Activated CD8-positive, alpha-beta T cell treated with anti-CD3 and anti-CD28 coated beads, Interleukin-2, amount 10 ng/mL, durations not matched to agents 7 days and 5 days (primary cell): Measurements from ENCODE around the gene DHX32. TPM values are rescaled to one million over a fixed set of nuclear protein-coding genes. Genes with fewer than 3 reads are reported as not detected.

Experiments
- ATAC-seq: fragments of 150-1000 bp; cut with Tn5 transposase; one replicate; pipeline ENCODE4 v1.10.0; 2021; ENCODE audit warnings: moderate library complexity
- CTCF ChIA-PET: fragments of 350-600 bp; sonication (Branson Sonifier 250); formaldehyde crosslinking; loops from one replicate; lab custom pipeline; 2021; ENCODE audit warnings: antibody characterized with exemption; lab: Charles Lee
- POLR2A ChIA-PET: fragments of 350-600 bp; sonication (Branson Sonifier 250); formaldehyde crosslinking; loops from one replicate; lab custom pipeline; 2021; ENCODE audit warnings: antibody characterized with exemption; lab: Charles Lee
- DNase-seq: peaks from one replicate; pipeline ENCODE4 v3.0.0-alpha.2; 2020
- H3K27ac Mint-ChIP-seq: one replicate; pipeline ENCODE4 v1.8.0; 2021; ENCODE audit warnings: mild to moderate bottlenecking, mixed read lengths
- H3K27me3 Mint-ChIP-seq: one replicate; pipeline ENCODE4 v1.8.0; 2021; ENCODE audit warnings: low read depth, mixed read lengths
- H3K36me3 Mint-ChIP-seq: one replicate; pipeline ENCODE4 v1.8.0; 2021; ENCODE audit warnings: low read depth, mixed read lengths
- H3K4me1 Mint-ChIP-seq: one replicate; pipeline ENCODE4 v1.8.0; 2021; ENCODE audit warnings: low read depth, mixed read lengths
- H3K4me3 Mint-ChIP-seq: one replicate; pipeline ENCODE4 v1.8.0; 2021; ENCODE audit warnings: mild to moderate bottlenecking, mixed read lengths
- H3K9me3 Mint-ChIP-seq: one replicate; pipeline ENCODE4 v1.8.0; 2022; ENCODE audit warnings: mixed read lengths; ENCODE audit not compliant: insufficient read depth
- total RNA-seq, 2 experiments: library from RNA; stranded (reverse); gene quantifications; one replicate each; pipeline ENCODE4 v1.2.3, GENCODE V29; 2021

DHX32 gene
- total RNA-seq, 2 experiments from 2014 or later, result 14.0 to 14.2 TPM

DNA sequence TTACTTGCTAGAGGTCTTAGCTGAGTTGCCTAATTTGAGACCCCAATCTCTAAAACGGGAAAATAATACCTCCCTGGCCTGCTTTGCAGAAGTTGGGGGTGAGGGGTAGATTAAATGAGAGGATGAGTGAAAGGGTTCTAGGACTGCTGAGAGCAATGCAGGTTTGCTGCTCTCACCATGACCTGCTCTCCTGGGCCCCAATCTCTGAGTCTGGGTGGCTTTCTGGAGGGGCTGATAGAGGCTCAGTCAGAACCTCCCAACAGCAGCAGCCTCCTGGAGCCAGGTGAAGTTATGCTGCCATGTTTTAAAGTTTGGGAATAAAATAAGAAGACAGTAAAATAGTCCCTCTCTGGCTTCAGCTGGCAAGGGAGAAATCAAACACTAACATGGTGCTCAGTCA is 65.3 kb downstream of the DHX32 start:
- peaks cover 7% of the 10 kb centered on the region for H3K4me1 Mint-ChIP-seq
- CTCF ChIA-PET, result interaction anchor here (1.2 kb wide), 1 partner anchor 14 kb away, joined by 3 read pairs; no protein-coding TSS in a partner anchor
- DNase-seq, result no peak
- no peaks in the 10 kb centered on the region for H3K27me3 Mint-ChIP-seq
- no peak overlapping the region for H3K27ac Mint-ChIP-seq
- no peak for ATAC-seq
- no peak overlapping the region for H3K4me3 Mint-ChIP-seq
- H3K9me3 Mint-ChIP-seq, result no peaks in the 10 kb centered on the region
- POLR2A ChIA-PET, result no interaction called here
- H3K36me3 Mint-ChIP-seq, result peaks cover 24% of the 10 kb centered on the region

DNA sequence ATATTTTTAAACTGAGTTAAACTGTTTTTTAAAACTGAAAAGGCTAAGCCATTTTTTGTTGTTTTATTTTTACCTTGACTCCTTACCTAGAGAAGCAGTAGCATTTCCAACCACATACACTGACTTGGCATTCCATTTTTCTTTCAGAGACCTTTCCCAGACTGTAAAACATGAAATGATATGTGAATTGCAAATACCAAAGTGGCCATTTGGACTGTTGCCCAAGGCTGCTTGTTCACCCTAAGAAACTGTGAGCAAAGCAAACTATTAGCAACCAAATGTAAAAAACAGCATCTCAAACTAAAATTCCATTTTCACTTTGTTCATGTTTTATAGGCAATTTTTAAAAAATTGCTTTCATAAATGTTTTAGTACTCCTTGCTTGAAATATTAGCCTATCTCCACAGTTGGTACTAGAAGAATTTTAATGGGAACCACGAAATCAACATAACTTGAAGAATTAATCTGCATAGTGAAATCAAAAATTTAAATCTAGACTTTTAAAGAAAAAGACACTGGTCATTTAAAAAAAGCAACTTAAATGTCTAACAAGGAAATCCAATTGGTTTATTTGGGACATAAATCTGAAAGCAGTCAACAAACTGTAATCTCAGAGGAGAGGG is 68.9 kb downstream of the DHX32 start:
- Mint-ChIP-seq H3K36me3 (peaks cover 43% of the 10 kb centered on the region), H3K27ac (no peak overlapping the region), H3K4me1 (peaks cover 16% of the 10 kb centered on the region), H3K9me3 (no peaks in the 10 kb centered on the region), H3K27me3 (no peaks in the 10 kb centered on the region), H3K4me3 (no peak overlapping the region)
- CTCF ChIA-PET, result no interaction called here
- DNase-seq (no peak), ATAC-seq (no peak)
- POLR2A ChIA-PET, result no interaction called here

- Mint-ChIP-seq H3K4me3 (no peak overlapping the region), H3K36me3 (peaks cover 49% of the 10 kb centered on the region), H3K9me3 (no peaks in the 10 kb centered on the region), H3K4me1 (peaks cover 17% of the 10 kb centered on the region), H3K27ac (no peak overlapping the region), H3K27me3 (no peaks in the 10 kb centered on the region)
- no peak for ATAC-seq
- POLR2A ChIA-PET, result no interaction called here
- DNase-seq, result no peak
- CTCF ChIA-PET, result no interaction called here
Measured at GRCh38 chr10:125811251-125811650, 69.8 kb downstream of the DHX32 start.

DNA sequence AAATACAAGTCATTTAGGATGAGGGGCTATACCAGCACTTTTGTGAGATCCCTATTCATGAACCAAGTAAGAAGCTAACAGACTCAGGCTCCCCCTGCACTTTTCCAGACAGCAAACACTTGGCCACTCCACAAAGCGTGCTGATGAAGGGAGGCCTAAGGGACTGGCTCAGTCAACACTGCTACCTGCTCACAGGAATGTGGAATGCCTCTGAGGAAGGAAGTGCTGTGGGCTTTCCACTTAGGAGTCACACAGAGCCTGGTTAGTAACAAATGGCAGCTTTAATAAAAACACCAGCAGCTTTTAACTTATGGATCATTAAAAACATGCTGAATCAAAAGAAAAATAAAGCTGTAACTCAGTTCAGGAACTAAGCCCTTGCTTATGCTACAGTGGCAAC is 73.0 kb downstream of the DHX32 start:
- no peak for DNase-seq
- ChIA-PET CTCF (interaction anchor here (1.4 kb wide), 1 partner anchor 28 kb away, joined by 3 read pairs; no protein-coding TSS in a partner anchor), POLR2A (no interaction called here)
- Mint-ChIP-seq H3K27ac (no peak overlapping the region), H3K9me3 (no peaks in the 10 kb centered on the region), H3K27me3 (no peaks in the 10 kb centered on the region), H3K4me3 (no peak overlapping the region), H3K36me3 (peaks cover 37% of the 10 kb centered on the region), H3K4me1 (peaks cover 17% of the 10 kb centered on the region)
- ATAC-seq, result no peak

DNA sequence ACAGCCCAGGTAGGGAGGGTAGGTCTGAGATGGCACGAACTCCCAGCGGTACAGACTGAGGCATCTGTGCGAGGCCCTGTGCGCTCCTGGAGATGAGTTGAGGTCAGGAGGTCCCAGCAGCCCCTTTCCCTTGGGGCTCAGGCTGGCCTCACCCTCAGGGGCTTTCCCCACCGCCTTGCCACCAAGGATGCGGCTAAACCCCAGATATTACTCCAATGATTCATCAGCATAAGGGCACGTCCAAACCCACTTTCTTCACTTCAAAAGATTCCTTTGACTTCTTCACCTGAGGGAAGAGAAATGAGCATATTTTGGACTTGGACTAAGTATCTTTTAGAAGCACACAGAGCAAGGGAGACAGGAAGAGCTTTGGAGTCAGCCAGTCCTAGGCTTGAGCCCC is 78.4 kb downstream of the DHX32 start:
- no peak for DNase-seq
- Mint-ChIP-seq H3K9me3 (no peaks in the 10 kb centered on the region), H3K36me3 (peaks cover 16% of the 10 kb centered on the region), H3K27ac (no peak overlapping the region), H3K4me3 (no peak overlapping the region), H3K4me1 (peaks cover 6% of the 10 kb centered on the region), H3K27me3 (no peaks in the 10 kb centered on the region)
- POLR2A ChIA-PET, result no interaction called here
- ATAC-seq, result no peak
- CTCF ChIA-PET, result interaction anchor here (1.2 kb wide), 1 partner anchor 13 kb away, joined by 3 read pairs; no protein-coding TSS in a partner anchor

DNA sequence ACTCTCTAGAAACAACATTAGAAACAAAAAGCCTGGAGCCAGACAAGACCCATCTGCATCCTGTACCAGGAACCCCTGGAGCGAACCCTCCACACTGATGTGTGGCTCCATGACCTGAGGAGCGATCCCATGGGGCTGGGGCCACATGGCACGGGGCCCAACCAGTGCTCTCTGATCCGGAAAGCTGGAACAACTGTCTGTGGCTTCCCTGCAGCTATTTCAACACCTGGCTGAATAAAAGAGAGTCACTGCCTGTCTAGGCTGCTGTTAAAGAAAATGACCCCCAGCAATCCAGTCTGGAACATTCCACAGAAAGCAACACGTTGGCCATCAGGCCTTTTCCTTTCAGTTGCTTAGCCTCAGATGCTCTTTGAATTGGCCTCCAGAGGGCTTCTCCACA is 79.0 kb downstream of the DHX32 start:
- H3K36me3 Mint-ChIP-seq, result peaks cover 11% of the 10 kb centered on the region
- no peak for DNase-seq
- no peaks in the 10 kb centered on the region for H3K9me3 Mint-ChIP-seq
- no peaks in the 10 kb centered on the region for H3K27me3 Mint-ChIP-seq
- no peak overlapping the region for H3K27ac Mint-ChIP-seq
- no peak overlapping the region for H3K4me3 Mint-ChIP-seq
- POLR2A ChIA-PET, result no interaction called here
- peaks cover under 1% of the 10 kb centered on the region for H3K4me1 Mint-ChIP-seq
- CTCF ChIA-PET, result interaction anchor here (1.2 kb wide), 2 partner anchors 13 to 14 kb away, joined by 3 read pairs; no protein-coding TSS in a partner anchor
- no peak for ATAC-seq

DNA sequence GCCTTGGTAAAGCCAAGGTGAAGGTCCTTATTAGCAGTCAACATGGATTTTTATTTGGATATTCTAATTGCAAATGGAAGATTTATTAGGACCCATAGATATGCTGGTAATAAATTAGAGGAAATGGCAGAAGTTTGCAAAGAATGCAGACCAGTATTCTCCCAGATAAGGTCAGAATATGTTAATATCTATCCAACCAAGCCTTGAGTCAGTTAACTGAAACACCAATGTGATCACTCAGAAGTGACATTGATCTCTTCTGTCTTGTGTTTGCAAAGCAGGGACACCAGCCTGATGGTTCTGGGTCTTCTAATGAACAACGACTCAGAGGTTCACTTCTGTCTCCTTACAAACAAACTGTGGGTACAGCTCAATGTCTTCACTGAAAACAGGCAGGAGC is 79.5 kb downstream of the DHX32 start:
- DNase-seq (no peak), ATAC-seq (no peak)
- H3K4me1 Mint-ChIP-seq, result no peaks in the 10 kb centered on the region
- H3K36me3 Mint-ChIP-seq, result peaks cover 6% of the 10 kb centered on the region
- no peak overlapping the region for H3K4me3 Mint-ChIP-seq
- ChIA-PET POLR2A (no interaction called here), CTCF (interaction anchor here (1.0 to 1.2 kb wide), 3 partner anchors 13 to 22 kb away, joined by 3 read pairs; partner anchors contain the start of genes BCCIP and UROS)
- H3K27ac Mint-ChIP-seq, result no peak overlapping the region
- no peaks in the 10 kb centered on the region for H3K27me3 Mint-ChIP-seq
- no peaks in the 10 kb centered on the region for H3K9me3 Mint-ChIP-seq

GRCh38 chr10:125799451-125800182 is 81.5 kb downstream of the DHX32 start:
- Mint-ChIP-seq H3K27me3 (no peaks in the 10 kb centered on the region), H3K9me3 (no peaks in the 10 kb centered on the region), H3K4me3 (no peak overlapping the region), H3K27ac (no peak overlapping the region), H3K4me1 (no peaks in the 10 kb centered on the region), H3K36me3 (peaks cover 5% of the 10 kb centered on the region)
- ChIA-PET CTCF (no interaction called here), POLR2A (no interaction called here)
- DNase-seq (no peak), ATAC-seq (no peak)

DNA sequence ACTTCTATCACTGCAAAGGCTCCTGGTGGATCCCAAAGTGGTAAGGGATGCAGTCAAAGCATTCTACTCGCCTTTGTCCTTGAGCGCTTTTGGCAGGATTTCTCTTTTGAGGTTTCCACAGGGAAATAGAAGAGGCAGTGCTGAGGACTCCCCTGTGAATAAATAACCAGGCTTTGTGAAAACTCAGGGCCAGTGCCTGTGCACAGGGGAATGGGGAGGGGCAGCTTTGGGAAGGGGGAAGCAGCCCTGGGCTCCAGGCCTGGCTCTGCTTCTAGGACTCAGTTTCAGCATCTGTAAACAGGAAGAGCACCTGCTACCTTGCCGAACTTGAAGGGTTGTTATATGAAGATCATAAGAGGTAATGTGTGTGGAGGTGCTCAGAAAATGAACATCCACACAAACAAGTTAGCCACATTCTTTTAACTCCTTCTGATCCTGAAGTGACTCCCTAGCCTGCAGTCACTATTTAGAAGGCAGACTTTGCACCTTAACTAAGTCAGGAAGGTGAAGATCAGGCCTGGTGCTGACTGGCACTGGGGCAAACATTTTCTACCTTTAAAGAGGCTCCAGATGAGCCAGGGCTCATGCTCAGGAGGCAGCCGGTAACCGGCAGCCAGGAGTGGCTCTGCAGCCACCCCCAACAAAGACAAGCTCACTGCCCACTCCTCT is 83.0 kb downstream of the DHX32 start:
- POLR2A ChIA-PET, result no interaction called here
- Mint-ChIP-seq H3K27me3 (no peaks in the 10 kb centered on the region), H3K9me3 (no peaks in the 10 kb centered on the region), H3K27ac (peak overlapping the region; percentile 12), H3K4me1 (no peaks in the 10 kb centered on the region), H3K36me3 (peaks cover 13% of the 10 kb centered on the region), H3K4me3 (no peak overlapping the region)
- DNase-seq (no peak), ATAC-seq (no peak)
- CTCF ChIA-PET, result no interaction called here

- DNase-seq (no peak), ATAC-seq (no peak)
- H3K9me3 Mint-ChIP-seq, result no peaks in the 10 kb centered on the region
- H3K27me3 Mint-ChIP-seq, result no peaks in the 10 kb centered on the region
- ChIA-PET POLR2A (no interaction called here), CTCF (interaction anchor here (1.1 kb wide), 1 partner anchor 9 kb away, joined by 3 read pairs; no protein-coding TSS in a partner anchor)
- no peak overlapping the region for H3K4me3 Mint-ChIP-seq
- peaks cover 13% of the 10 kb centered on the region for H3K36me3 Mint-ChIP-seq
- H3K4me1 Mint-ChIP-seq, result no peaks in the 10 kb centered on the region
- H3K27ac Mint-ChIP-seq, result no peak overlapping the region
Measured at GRCh38 chr10:125797424-125797823, 83.7 kb downstream of the DHX32 start.

- ATAC-seq (no peak), DNase-seq (no peak)
- Mint-ChIP-seq H3K4me1 (no peaks in the 10 kb centered on the region), H3K36me3 (peaks cover 17% of the 10 kb centered on the region), H3K4me3 (no peak overlapping the region), H3K27me3 (no peaks in the 10 kb centered on the region), H3K27ac (no peak overlapping the region), H3K9me3 (no peaks in the 10 kb centered on the region)
- POLR2A ChIA-PET, result no interaction called here
- CTCF ChIA-PET, result no interaction called here
Measured at GRCh38 chr10:125795637-125796190, 85.4 kb downstream of the DHX32 start.

DNA sequence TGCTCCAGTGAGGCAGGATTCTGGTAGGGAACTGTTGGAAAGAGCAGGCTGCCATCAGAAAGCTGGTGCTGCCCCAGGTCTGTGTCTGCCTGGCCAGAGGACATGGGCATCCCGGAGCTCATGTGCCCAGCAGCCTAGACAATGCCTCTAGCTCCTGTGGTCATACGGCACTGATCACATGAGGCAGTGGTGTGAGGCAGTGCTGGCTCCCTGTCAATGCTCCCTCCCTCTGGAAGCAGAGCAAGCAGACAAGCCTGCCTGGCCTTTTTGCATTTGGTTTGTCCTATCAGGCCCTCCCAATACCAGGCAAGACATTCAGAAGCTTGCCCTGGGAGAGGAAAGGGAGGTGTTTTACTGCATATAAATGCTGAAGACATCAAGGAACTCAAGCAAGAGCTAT is 86.0 kb downstream of the DHX32 start:
- no peak for ATAC-seq
- ChIA-PET CTCF (no interaction called here), POLR2A (no interaction called here)
- Mint-ChIP-seq H3K27ac (no peak overlapping the region), H3K36me3 (peaks cover 18% of the 10 kb centered on the region), H3K9me3 (no peaks in the 10 kb centered on the region), H3K27me3 (no peaks in the 10 kb centered on the region), H3K4me1 (no peaks in the 10 kb centered on the region), H3K4me3 (no peak overlapping the region)
- DNase-seq, result no peak
